ENCODE measurements around the gene CEP85L. TPM values are rescaled to one million over a fixed set of nuclear protein-coding genes. Genes with fewer than 3 reads are reported as not detected.

The CEP85L gene
- total and polyA plus RNA-seq, 10 donors = 6.3 to 46.5 (median 30.7) TPM

DNA sequence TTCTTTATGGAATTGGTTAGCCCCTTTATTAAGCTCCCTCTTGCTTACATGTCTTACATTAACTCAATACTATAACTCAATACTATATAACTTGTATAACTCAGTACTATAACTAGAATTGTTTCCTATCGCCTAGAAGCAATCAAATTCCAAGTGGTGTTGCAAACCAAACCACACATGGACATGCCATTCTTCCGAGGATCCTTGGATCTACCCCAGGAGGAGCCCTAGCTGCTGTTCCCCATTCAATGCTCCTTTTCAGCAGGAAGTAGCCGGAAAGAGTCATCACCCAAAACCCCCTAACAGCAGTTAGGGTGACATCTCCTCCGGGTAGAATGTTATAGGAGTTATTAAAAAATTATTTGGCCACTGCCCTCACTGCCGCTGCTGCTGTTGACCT lies 62.8 kb downstream of the CEP85L start:
- H3K36me3 ChIP-seq = peaks cover 0 to 10% (median 0%) of the 10 kb centered on the region in 6 donors
- no peaks in the 10 kb centered on the region for H3K9me3 ChIP-seq
- no peak for DNase-seq
- H3K4me3 ChIP-seq = no peak overlapping the region
- TF ChIP-seq, protein P1, sequence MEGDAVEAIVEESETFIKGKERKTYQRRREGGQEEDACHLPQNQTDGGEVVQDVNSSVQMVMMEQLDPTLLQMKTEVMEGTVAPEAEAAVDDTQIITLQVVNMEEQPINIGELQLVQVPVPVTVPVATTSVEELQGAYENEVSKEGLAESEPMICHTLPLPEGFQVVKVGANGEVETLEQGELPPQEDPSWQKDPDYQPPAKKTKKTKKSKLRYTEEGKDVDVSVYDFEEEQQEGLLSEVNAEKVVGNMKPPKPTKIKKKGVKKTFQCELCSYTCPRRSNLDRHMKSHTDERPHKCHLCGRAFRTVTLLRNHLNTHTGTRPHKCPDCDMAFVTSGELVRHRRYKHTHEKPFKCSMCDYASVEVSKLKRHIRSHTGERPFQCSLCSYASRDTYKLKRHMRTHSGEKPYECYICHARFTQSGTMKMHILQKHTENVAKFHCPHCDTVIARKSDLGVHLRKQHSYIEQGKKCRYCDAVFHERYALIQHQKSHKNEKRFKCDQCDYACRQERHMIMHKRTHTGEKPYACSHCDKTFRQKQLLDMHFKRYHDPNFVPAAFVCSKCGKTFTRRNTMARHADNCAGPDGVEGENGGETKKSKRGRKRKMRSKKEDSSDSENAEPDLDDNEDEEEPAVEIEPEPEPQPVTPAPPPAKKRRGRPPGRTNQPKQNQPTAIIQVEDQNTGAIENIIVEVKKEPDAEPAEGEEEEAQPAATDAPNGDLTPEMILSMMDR (IDR thresholded peaks at IDR 0.05 in 8 of 11, conservative IDR thresholded peaks at IDR 0.05 in 3 of 11) = no peak
- TF ChIP-seq POLR2A (IDR thresholded peaks at IDR 0.05) (no peak), POLR2AphosphoS5 (IDR thresholded peaks at IDR 0.05) (no peak)
- no peaks in the 10 kb centered on the region for H3K27me3 ChIP-seq (replicated peaks in 1 of 7)
- H3K4me1 ChIP-seq = peaks cover 0 to 20% (median 0%) of the 10 kb centered on the region in 6 donors
- WGBS, 5 donors = 88 to 95% (median 93%) methylated on average over 5 of the region's 5 CpGs
- intact Hi-C loops (cut with DNase I; ENCODE audit: low total_unique reads) = no loop called here
- no peak overlapping the region for H3K27ac ChIP-seq

DNA sequence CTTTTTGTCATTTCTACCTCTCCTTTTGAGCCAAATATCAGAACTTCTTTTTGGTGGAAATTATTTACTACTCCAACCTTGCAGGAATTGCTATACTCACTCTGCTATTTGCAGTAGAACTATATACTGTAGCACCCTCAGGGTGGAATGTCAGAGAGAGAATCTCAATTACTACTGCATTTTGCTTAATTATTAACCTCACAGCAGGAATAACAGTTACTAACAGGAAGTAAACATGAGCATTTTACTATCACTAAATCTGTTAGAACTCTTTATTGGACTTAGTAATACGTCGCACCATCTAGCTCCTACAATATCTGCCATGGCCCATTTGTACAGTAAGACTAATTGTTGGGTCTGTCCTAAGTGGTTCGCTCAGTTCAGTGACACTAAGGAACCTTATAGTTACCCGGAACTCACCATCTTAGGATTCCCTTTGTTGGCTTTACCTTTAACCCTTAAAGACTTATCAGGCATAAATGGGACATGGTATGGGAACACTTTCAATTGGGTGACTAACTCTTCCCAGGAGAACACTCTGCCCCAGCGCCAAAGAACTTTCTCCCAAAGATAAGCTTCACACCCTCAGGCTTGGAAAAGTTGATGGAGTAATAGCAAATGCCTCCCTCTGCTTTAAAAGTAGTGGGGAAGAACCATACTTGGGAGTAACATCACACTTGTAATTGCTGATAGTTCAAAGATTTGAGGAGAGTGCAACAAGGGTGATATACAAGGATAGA lies 64.5 kb downstream of the CEP85L start:
- Histone ChIP-seq H3K9me3 (no peaks in the 10 kb centered on the region), H3K27me3 (replicated peaks in 1 of 7) (no peaks in the 10 kb centered on the region), H3K4me1 (peaks cover 0 to 23% (median 1%) of the 10 kb centered on the region in 6 donors), H3K36me3 (peaks cover 0 to 15% (median 0%) of the 10 kb centered on the region in 6 donors), H3K27ac (no peak overlapping the region), H3K4me3 (no peak overlapping the region)
- 96 to 98% (median 97%) methylated on average over 5 of the region's 5 CpGs for WGBS, 5 donors
- no peak for DNase-seq
- TF ChIP-seq POLR2AphosphoS5 (IDR thresholded peaks at IDR 0.05) (no peak), POLR2A (IDR thresholded peaks at IDR 0.05) (no peak)
- TF ChIP-seq, protein P1 (IDR thresholded peaks at IDR 0.05 in 8 of 11, conservative IDR thresholded peaks at IDR 0.05 in 3 of 11) = no peak
- intact Hi-C loops (cut with DNase I; ENCODE audit: low total_unique reads) = no loop called here

DNA sequence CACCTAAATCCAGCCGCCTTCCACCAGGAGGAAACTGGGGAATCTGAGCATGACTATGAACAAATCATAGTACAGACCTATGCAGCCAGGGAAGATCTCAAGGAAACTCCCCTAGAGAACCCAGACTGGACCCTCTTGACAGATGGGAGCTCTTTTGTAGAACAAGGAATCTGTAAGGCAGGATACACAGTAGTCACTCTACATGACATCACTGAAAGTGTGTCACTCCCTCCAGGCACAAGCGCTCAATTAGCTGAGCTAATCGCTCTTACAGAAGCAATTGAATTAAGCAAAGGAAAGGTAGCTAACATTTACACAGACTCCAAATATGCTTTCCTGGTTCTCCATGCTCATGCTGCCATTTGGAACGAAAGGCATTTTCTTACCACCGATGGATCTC lies 66.5 kb downstream of the CEP85L start:
- Histone ChIP-seq H3K4me1 (peaks cover 0 to 31% (median 12%) of the 10 kb centered on the region in 6 donors), H3K36me3 (peaks cover 0 to 16% (median 0%) of the 10 kb centered on the region in 6 donors), H3K9me3 (peaks cover 0 to 14% (median 10%) of the 10 kb centered on the region in 8 donors), H3K27ac (no peak overlapping the region), H3K27me3 (replicated peaks in 1 of 7) (no peaks in the 10 kb centered on the region), H3K4me3 (no peak overlapping the region)
- WGBS, 5 donors = 96 to 99% (median 97%) methylated on average over 5 of the region's 5 CpGs
- intact Hi-C loops (cut with DNase I; ENCODE audit: low total_unique reads) = no loop called here
- DNase-seq = no peak
- TF ChIP-seq POLR2A (IDR thresholded peaks at IDR 0.05) (no peak), POLR2AphosphoS5 (IDR thresholded peaks at IDR 0.05) (no peak)
- TF ChIP-seq, protein P1 (IDR thresholded peaks at IDR 0.05 in 8 of 11, conservative IDR thresholded peaks at IDR 0.05 in 3 of 11) = no peak

DNA sequence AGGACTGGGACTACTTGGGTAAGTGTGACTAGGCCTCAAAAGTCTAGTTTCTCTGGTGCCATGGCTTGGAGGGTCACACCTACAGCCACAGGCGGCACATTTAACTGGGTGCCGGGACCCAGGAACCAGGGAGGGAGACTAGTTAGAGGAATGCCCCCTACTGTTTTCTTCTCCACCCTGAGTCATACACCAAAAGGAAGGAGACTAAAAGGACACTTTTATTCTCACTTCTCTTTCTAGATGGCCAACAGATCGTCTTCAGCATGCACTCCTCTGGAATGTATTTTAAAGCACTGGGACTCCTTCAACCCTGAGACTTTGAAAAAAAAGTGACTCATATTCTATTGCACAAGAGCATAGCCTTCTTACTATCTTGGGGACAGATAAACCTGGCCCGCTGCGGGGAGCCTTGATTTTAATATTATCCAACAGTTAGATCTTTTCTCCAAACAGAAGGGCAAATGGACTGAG lies 69.9 kb downstream of the CEP85L start:
- Histone ChIP-seq H3K4me3 (no peak overlapping the region), H3K36me3 (peaks cover 0 to 40% (median 0%) of the 10 kb centered on the region in 6 donors), H3K9me3 (peaks cover 9 to 48% (median 44%) of the 10 kb centered on the region in 8 donors), H3K4me1 (peaks cover 0 to 22% (median 12%) of the 10 kb centered on the region in 6 donors), H3K27ac (peak overlapping the region in 3 of 8 donors; percentile 16 to 41 (median 39)), H3K27me3 (replicated peaks in 1 of 7) (no peaks in the 10 kb centered on the region)
- TF ChIP-seq POLR2AphosphoS5 (IDR thresholded peaks at IDR 0.05) (no peak), POLR2A (IDR thresholded peaks at IDR 0.05) (no peak)
- WGBS, 5 donors = 78 to 86% (median 82%) methylated on average over 5 of the region's 5 CpGs
- intact Hi-C loops (cut with DNase I; ENCODE audit: low total_unique reads) = no loop called here
- no peak for DNase-seq
